BLaER1 treated with 17β-estradiol and CSF1 and Interleukin-3, amounts not matched to agents 10 nM and 100 nM (cell line): ENCODE results near the gene CLK3.
"Not testable (repeated sequence)": the region's sequence is repeated elsewhere in the genome, so short reads cannot be mapped to it uniquely, and the experiment has no call there.

Source experiments
- H3K27ac ChIP-seq, 11 experiments: shearing (Covaris generic); formaldehyde crosslinking; 2 replicates each; pipeline ENCODE4 v1.8.1; 2022
- H3K27me3 ChIP-seq, 11 experiments: shearing (Covaris generic); formaldehyde crosslinking; 2 replicates each; pipeline ENCODE4 v1.8.1; 2022
- H3K36me3 ChIP-seq, 11 experiments: shearing (Covaris generic); formaldehyde crosslinking; 2 replicates each; pipeline ENCODE4 v1.8.1; 2022
- H3K4me1 ChIP-seq, 10 experiments: shearing (Covaris generic); formaldehyde crosslinking; 2 replicates each; pipeline ENCODE4 v1.8.1; 2022
- H3K4me2 ChIP-seq, 11 experiments: shearing (Covaris generic); formaldehyde crosslinking; 2 replicates each; pipeline ENCODE4 v1.8.1; 2022
- H3K4me3 ChIP-seq, 10 experiments: shearing (Covaris generic); formaldehyde crosslinking; 2 replicates each; pipeline ENCODE4 v1.8.1; 2022
- H3K9ac ChIP-seq, 11 experiments: shearing (Covaris generic); formaldehyde crosslinking; 2 replicates each; pipeline ENCODE4 v1.8.1; 2022
- H3K9me3 ChIP-seq, 11 experiments: shearing (Covaris generic); formaldehyde crosslinking; replicated peaks in 1 of 11; 2 replicates each; pipeline ENCODE4 v1.8.1; 2022
- H4K20me1 ChIP-seq, 11 experiments: shearing (Covaris generic); formaldehyde crosslinking; 2 replicates each; pipeline ENCODE4 v1.8.1; 2022
- Cebpa-rat ChIP-seq, 11 experiments: shearing (Covaris generic); IDR thresholded peaks; 2 replicates each; pipeline ENCODE4 v1.8.1; 2022

CLK3 gene

GRCh38 chr15:74651242-74651741 lies 35.7 kb downstream of the CLK3 start:
- H3K9me3 ChIP-seq: no peaks in the 10 kb centered on the region
- H3K4me1 ChIP-seq: peaks cover 38 to 63% (median 59%) of the 10 kb centered on the region in 10 experiments
- H3K9ac ChIP-seq: no peak overlapping the region
- peaks cover 21 to 65% (median 31%) of the 10 kb centered on the region in 11 experiments; a peak in 21 of 22 replicates for H3K36me3 ChIP-seq
- H3K4me3 ChIP-seq: no peak overlapping the region
- TF ChIP-seq Cebpa-rat (IDR thresholded peaks at IDR 0.05): no peak
- peak overlapping the region in 9 of 11 experiments; percentile 6 to 84 (median 75); a peak in 16 of 22 replicates for H3K4me2 ChIP-seq
- H3K27ac ChIP-seq: no peak overlapping the region
- H4K20me1 ChIP-seq: peaks cover 66 to 100% (median 96%) of the 10 kb centered on the region in 11 experiments; a peak in 21 of 22 replicates
- no peaks in the 10 kb centered on the region for H3K27me3 ChIP-seq

GRCh38 chr15:74653426-74654102 lies 37.9 kb downstream of the CLK3 start:
- peaks cover 34 to 72% (median 59%) of the 10 kb centered on the region in 10 experiments for H3K4me1 ChIP-seq
- peaks cover 0 to 7% (median 0%) of the 10 kb centered on the region in 11 experiments; a peak in 7 of 22 replicates for H3K9me3 ChIP-seq
- peaks cover 11 to 63% (median 27%) of the 10 kb centered on the region in 11 experiments for H3K36me3 ChIP-seq
- no peaks in the 10 kb centered on the region for H3K27me3 ChIP-seq
- no peak for TF ChIP-seq Cebpa-rat (IDR thresholded peaks at IDR 0.05)
- peak overlapping the region in 10 of 11 experiments; percentile 1 to 61 (median 28); a peak in 18 of 22 replicates for H3K9ac ChIP-seq
- H3K27ac ChIP-seq: peak overlapping the region in 7 of 11 experiments; percentile 11 to 48 (median 39); a peak in 10 of 22 replicates
- H4K20me1 ChIP-seq: peaks cover 66 to 100% (median 95%) of the 10 kb centered on the region in 11 experiments; a peak in 21 of 22 replicates
- H3K4me2 ChIP-seq: peak overlapping the region; percentile 38 to 84 (median 75)
- no peak overlapping the region for H3K4me3 ChIP-seq

- peak in 3 of 11 experiments; percentile 10 to 43 (median 28); a peak in 1 of 22 replicates for TF ChIP-seq Cebpa-rat (IDR thresholded peaks at IDR 0.05)
- Histone ChIP-seq H3K9ac (no peak overlapping the region; a peak in 1 of 22 replicates), H4K20me1 (peaks cover 57 to 84% (median 78%) of the 10 kb centered on the region in 11 experiments; a peak in 21 of 22 replicates), H3K27ac (peak overlapping the region in 2 of 11 experiments; percentile 2 to 18; a peak in 2 of 22 replicates), H3K4me1 (peaks cover 27 to 69% (median 57%) of the 10 kb centered on the region in 10 experiments), H3K36me3 (peaks cover 3 to 52% (median 19%) of the 10 kb centered on the region in 11 experiments; a peak in 19 of 22 replicates), H3K4me2 (peak overlapping the region in 10 of 11 experiments; percentile 5 to 84 (median 75); a peak in 19 of 22 replicates), H3K27me3 (no peaks in the 10 kb centered on the region), H3K9me3 (peaks cover 0 to 7% (median 0%) of the 10 kb centered on the region in 11 experiments; a peak in 7 of 22 replicates), H3K4me3 (no peak overlapping the region)
Observed at GRCh38 chr15:74655424-74655823, 39.8 kb downstream of the CLK3 start.

- Histone ChIP-seq H3K27ac (no peak overlapping the region), H3K9ac (no peak overlapping the region), H3K27me3 (no peaks in the 10 kb centered on the region), H3K4me3 (no peak overlapping the region), H3K4me1 (peaks cover 27 to 53% (median 41%) of the 10 kb centered on the region in 10 experiments), H3K36me3 (peaks cover 0 to 52% (median 18%) of the 10 kb centered on the region in 11 experiments; a peak in 18 of 22 replicates), H4K20me1 (peaks cover 47 to 78% (median 62%) of the 10 kb centered on the region in 11 experiments; a peak in 21 of 22 replicates), H3K4me2 (peak overlapping the region in 1 of 11 experiments; percentile 2; a peak in 1 of 22 replicates), H3K9me3 (peaks cover 0 to 7% (median 0%) of the 10 kb centered on the region in 11 experiments; a peak in 7 of 22 replicates)
- no peak for TF ChIP-seq Cebpa-rat (IDR thresholded peaks at IDR 0.05)
Observed at GRCh38 chr15:74656935-74657535, 41.4 kb downstream of the CLK3 start.

GRCh38 chr15:74657846-74658245 lies 42.2 kb downstream of the CLK3 start:
- no peak for TF ChIP-seq Cebpa-rat (IDR thresholded peaks at IDR 0.05)
- no peaks in the 10 kb centered on the region for H3K27me3 ChIP-seq
- peaks cover 22 to 45% (median 33%) of the 10 kb centered on the region in 10 experiments for H3K4me1 ChIP-seq
- H3K4me2 ChIP-seq: no peak overlapping the region
- H4K20me1 ChIP-seq: peaks cover 41 to 78% (median 58%) of the 10 kb centered on the region in 11 experiments; a peak in 21 of 22 replicates
- H3K4me3 ChIP-seq: no peak overlapping the region
- no peak overlapping the region for H3K9ac ChIP-seq
- H3K9me3 ChIP-seq: peaks cover 0 to 7% (median 0%) of the 10 kb centered on the region in 11 experiments; a peak in 7 of 22 replicates
- H3K27ac ChIP-seq: no peak overlapping the region
- H3K36me3 ChIP-seq: peaks cover 0 to 45% (median 18%) of the 10 kb centered on the region in 11 experiments; a peak in 15 of 22 replicates

GRCh38 chr15:74661280-74661679 lies 45.6 kb downstream of the CLK3 start:
- H3K27me3 ChIP-seq: not testable (repeated sequence)
- peaks cover 29 to 78% (median 54%) of the 10 kb centered on the region in 11 experiments; a peak in 21 of 22 replicates for H4K20me1 ChIP-seq

GRCh38 chr15:74662064-74662860 lies 46.6 kb downstream of the CLK3 start:
- peaks cover 4 to 41% (median 13%) of the 10 kb centered on the region in 11 experiments; a peak in 16 of 22 replicates for H3K36me3 ChIP-seq
- peaks cover 0 to 19% (median 2%) of the 10 kb centered on the region in 10 experiments; a peak in 8 of 20 replicates for H3K4me1 ChIP-seq
- H3K4me2 ChIP-seq: no peak overlapping the region
- no peak overlapping the region for H3K9ac ChIP-seq
- H3K9me3 ChIP-seq: 0 out of 22 replicates have a peak, but pooled peaks cover 0 to 1% (median 0%) of the 10 kb centered on the region in 11 experiments
- H4K20me1 ChIP-seq: peaks cover 19 to 69% (median 44%) of the 10 kb centered on the region in 11 experiments; a peak in 21 of 22 replicates
- TF ChIP-seq Cebpa-rat (IDR thresholded peaks at IDR 0.05): no peak
- no peak overlapping the region for H3K27ac ChIP-seq
- H3K4me3 ChIP-seq: no peak overlapping the region
- H3K27me3 ChIP-seq: no peaks in the 10 kb centered on the region

More at GRCh38 chr15:74661280-74661679, 45.6 kb downstream of the CLK3 start:
- H3K9ac ChIP-seq, H3K4me2 ChIP-seq, H3K27ac ChIP-seq, H3K9me3 ChIP-seq, H3K4me3 ChIP-seq: not testable (repeated sequence)
- Histone ChIP-seq H3K4me1 (peaks cover 0 to 19% (median 7%) of the 10 kb centered on the region in 10 experiments; a peak in 10 of 20 replicates), H3K36me3 (peaks cover under 1 to 39% (median 12%) of the 10 kb centered on the region in 11 experiments; a peak in 15 of 22 replicates)
